GM23338 (cell line): ENCODE data around the gene GPR25. TPM values are rescaled to one million over a fixed set of nuclear protein-coding genes. Genes with fewer than 3 reads are reported as not detected.

ENCODE experiments used
- ATAC-seq: fragments of 200-7000 bp; cut with Tn5 transposase; 3 replicates; pipeline ENCODE4 v1.9.1; 2020
- DNase-seq: peaks from one replicate; pipeline ENCODE4 v3.0.0-alpha.2; 2015; ENCODE audit warnings: low spot score
- H2AFZ ChIP-seq: fragments of 200-600 bp; sonication (generic); 2 replicates; pipeline ENCODE4 v1.8.0; 2016; ENCODE audit warnings: antibody characterized with exemption, mild to moderate bottlenecking, moderate library complexity
- H3F3A ChIP-seq: fragments of 200-600 bp; sonication (generic); replicated peaks from 2 replicates; pipeline ENCODE4 v1.8.0; 2017; ENCODE audit warnings: antibody characterized with exemption, mixed run types, low read depth
- H3K27ac ChIP-seq: fragments of 200-600 bp; sonication (generic); 2 replicates; pipeline ENCODE4 v1.6.1; 2016; ENCODE audit warnings: low read depth
- H3K27me3 ChIP-seq: fragments of 200-600 bp; sonication (generic); 2 replicates; pipeline ENCODE4 v1.8.0; 2016; ENCODE audit warnings: mild to moderate bottlenecking, mixed run types, moderate library complexity; ENCODE audit not compliant: insufficient read depth
- H3K36me3 ChIP-seq: fragments of 200-600 bp; sonication (generic); 2 replicates; pipeline ENCODE4 v1.8.0; 2016; ENCODE audit warnings: mild to moderate bottlenecking; ENCODE audit not compliant: insufficient read depth
- H3K4me1 ChIP-seq: fragments of 200-600 bp; sonication (generic); 2 replicates; pipeline ENCODE4 v1.8.0; 2016; ENCODE audit warnings: mild to moderate bottlenecking, moderate library complexity; ENCODE audit not compliant: insufficient read depth
- H3K4me2 ChIP-seq: fragments of 200-600 bp; sonication (generic); 2 replicates; pipeline ENCODE4 v1.7.1; 2017; ENCODE audit warnings: mixed run types
- H3K4me3 ChIP-seq: fragments of 200-600 bp; sonication (generic); 2 replicates; pipeline ENCODE4 v1.6.1; 2016; ENCODE audit warnings: mixed run types
- H3K79me2 ChIP-seq: fragments of 200-600 bp; sonication (generic); replicated peaks from 2 replicates; pipeline ENCODE4 v1.8.0; 2017; ENCODE audit warnings: mild to moderate bottlenecking; ENCODE audit not compliant: insufficient read depth
- H3K9me2 ChIP-seq: fragments of 200-600 bp; sonication (generic); 2 replicates; pipeline ENCODE4 v1.8.0; 2017; ENCODE audit not compliant: insufficient read depth
- H4K20me1 ChIP-seq: fragments of 200-600 bp; sonication (generic); replicated peaks from 2 replicates; pipeline ENCODE4 v1.8.0; 2017; ENCODE audit warnings: mild to moderate bottlenecking; ENCODE audit not compliant: insufficient read depth
- H3K27ac Mint-ChIP-seq: 2 replicates; pipeline ENCODE4 v1.8.0; 2020; ENCODE audit warnings: inconsistent platforms, mild to moderate bottlenecking, moderate library complexity, mixed read lengths
- H3K27me3 Mint-ChIP-seq: 3 replicates; pipeline ENCODE4 v1.8.0; 2022; ENCODE audit warnings: low read depth, mild to moderate bottlenecking, moderate library complexity, mixed read lengths, inconsistent platforms; ENCODE audit not compliant: insufficient read depth, poor library complexity
- H3K36me3 Mint-ChIP-seq: 3 replicates; pipeline ENCODE4 v1.8.0; 2021; ENCODE audit warnings: low read depth, mild to moderate bottlenecking, inconsistent platforms, moderate library complexity, mixed read lengths
- H3K4me1 Mint-ChIP-seq: 3 replicates; pipeline ENCODE4 v1.8.0; 2020; ENCODE audit warnings: mild to moderate bottlenecking, inconsistent platforms, mixed read lengths
- H3K4me3 Mint-ChIP-seq: 3 replicates; pipeline ENCODE4 v1.8.0; 2021; ENCODE audit warnings: moderate library complexity, mild to moderate bottlenecking, inconsistent platforms, mixed read lengths
- H3K9me3 Mint-ChIP-seq: 3 replicates; pipeline ENCODE4 v1.8.0; 2020; ENCODE audit warnings: moderate library complexity, mild to moderate bottlenecking, inconsistent platforms, mixed read lengths
- CREB1 ChIP-seq: fragments of 250-450 bp; sonication (Bioruptor Pico); IDR thresholded peaks from 2 replicates; pipeline ENCODE4 v1.5.0; 2020; ENCODE audit warnings: low read depth, mild to moderate bottlenecking, moderate library complexity
- EZH2phosphoT487 ChIP-seq: fragments of 200-600 bp; sonication (generic); IDR thresholded peaks from one replicate; pipeline ENCODE4 v1.8.1; 2018; ENCODE audit warnings: antibody characterized with exemption; ENCODE audit not compliant: unreplicated experiment
- JUNB ChIP-seq: IDR thresholded peaks from one replicate; pipeline ENCODE4 v1.6.1; 2016; ENCODE audit warnings: antibody characterized with exemption; ENCODE audit not compliant: unreplicated experiment
- NANOG ChIP-seq: IDR thresholded peaks from 2 replicates; pipeline ENCODE4 v1.6.1; 2016; ENCODE audit warnings: antibody characterized with exemption, borderline replicate concordance
- POLR2AphosphoS5 ChIP-seq: IDR thresholded peaks from 2 replicates; pipeline ENCODE4 v1.6.1; 2016; ENCODE audit warnings: antibody characterized with exemption, low read depth
- REST ChIP-seq: IDR thresholded peaks from one replicate; pipeline ENCODE4 v1.6.1; 2018; ENCODE audit warnings: antibody characterized with exemption; ENCODE audit not compliant: unreplicated experiment
- STAT1 ChIP-seq: IDR thresholded peaks from one replicate; pipeline ENCODE4 v1.6.1; 2016; ENCODE audit warnings: antibody characterized with exemption; ENCODE audit not compliant: unreplicated experiment
- ZNF114 ChIP-seq: fragments of 250-450 bp; sonication (Bioruptor Pico); IDR thresholded peaks from 2 replicates; pipeline ENCODE4 v1.5.0; 2020; ENCODE audit warnings: mild to moderate bottlenecking, moderate library complexity
- ZNF331 ChIP-seq: fragments of 250-450 bp; sonication (Bioruptor Pico); IDR thresholded peaks from 2 replicates; pipeline ENCODE4 v1.5.0; 2020; ENCODE audit warnings: low read depth, mild to moderate bottlenecking, moderate library complexity
- ZNF462 ChIP-seq: fragments of 250-450 bp; sonication (Bioruptor Pico); IDR thresholded peaks from 2 replicates; pipeline ENCODE4 v1.5.0; 2020; ENCODE audit warnings: mild to moderate bottlenecking, moderate library complexity
- polyA plus RNA-seq: library from polyadenylated mRNA; unstranded; fragments of >200 nt; fragmentation: Nextera tagmentation; extraction: Ambion mirVana; gene quantifications from 2 replicates; pipeline ENCODE4 v1.2.1, GENCODE V29; 2016
- total RNA-seq: library from RNA; depleted of rRNA; stranded (reverse); fragments of >200 nt; shearing (Covaris generic); gene quantifications from 2 replicates; pipeline ENCODE4 v1.2.3, GENCODE V29; 2014

GPR25 gene
- total and polyA plus RNA-seq, 2 experiments from 2014 or later = not detected

- H3K4me1 Mint-ChIP-seq = peaks cover 8% of the 10 kb centered on the region; the same call in 2 of the 3 replicates
- Histone ChIP-seq H3K27ac (0 out of 2 replicates have a peak overlapping the region, but pooled peaks have one; percentile 67), H3K4me1 (0 out of 2 replicates have a peak, but pooled peaks cover 5% of the 10 kb centered on the region), H3K79me2 (no peaks in the 10 kb centered on the region), H3K4me3 (no peak overlapping the region), H2AFZ (no peak overlapping the region), H3K4me2 (no peak overlapping the region), H3K9me2 (no peaks in the 10 kb centered on the region), H3F3A (no peaks in the 10 kb centered on the region), H3K27me3 (no peaks in the 10 kb centered on the region), H3K36me3 (peaks cover 11% of the 10 kb centered on the region; the same call in 1 of the 2 replicates), H4K20me1 (no peaks in the 10 kb centered on the region)
- no peaks in the 10 kb centered on the region for H3K9me3 Mint-ChIP-seq
- no peak for ATAC-seq
- no peak for TF ChIP-seq ZNF331
- TF ChIP-seq CREB1 (CRISPR knock-in tag) = no peak
- TF ChIP-seq JUNB = no peak
- no peak for TF ChIP-seq STAT1
- no peaks in the 10 kb centered on the region for H3K27me3 Mint-ChIP-seq
- H3K36me3 Mint-ChIP-seq = peaks cover 28% of the 10 kb centered on the region
- no peak overlapping the region for H3K4me3 Mint-ChIP-seq
- no peak for DNase-seq
- peak overlapping the region; percentile 75; the same call in 1 of the 2 replicates for H3K27ac Mint-ChIP-seq
These were observed 27.4 kb upstream of the GPR25 start for GRCh38 chr1:200845360-200845759.

GRCh38 chr1:200846398-200846797 lies 26.4 kb upstream of the GPR25 start:
- H3K27me3 ChIP-seq = no peaks in the 10 kb centered on the region
- H3K27me3 Mint-ChIP-seq = no peaks in the 10 kb centered on the region
- H3K4me1 Mint-ChIP-seq = peaks cover 8% of the 10 kb centered on the region; the same call in 2 of the 3 replicates
- H3K4me3 ChIP-seq = no peak overlapping the region
- no peaks in the 10 kb centered on the region for H4K20me1 ChIP-seq
- ATAC-seq (no peak), DNase-seq (no peak)
- H3K27ac Mint-ChIP-seq = peak overlapping the region; percentile 58; the same call in 1 of the 2 replicates
- no peaks in the 10 kb centered on the region for H3K9me3 Mint-ChIP-seq
- H3K4me3 Mint-ChIP-seq = no peak overlapping the region
- 0 out of 2 replicates have a peak, but pooled peaks cover 5% of the 10 kb centered on the region for H3K4me1 ChIP-seq
- peaks cover 11% of the 10 kb centered on the region; the same call in 1 of the 2 replicates for H3K36me3 ChIP-seq
- H3K9me2 ChIP-seq = no peaks in the 10 kb centered on the region
- peaks cover 28% of the 10 kb centered on the region for H3K36me3 Mint-ChIP-seq
- H3K27ac ChIP-seq = no peak overlapping the region
- no peaks in the 10 kb centered on the region for H3F3A ChIP-seq
- no peaks in the 10 kb centered on the region for H3K79me2 ChIP-seq
- H2AFZ ChIP-seq = no peak overlapping the region
- no peak overlapping the region for H3K4me2 ChIP-seq
- TF ChIP-seq CREB1 (CRISPR knock-in tag) = no peak
- TF ChIP-seq REST = no peak
- no peak for TF ChIP-seq ZNF462 (CRISPR knock-in tag)
- no peak for TF ChIP-seq NANOG
- no peak for TF ChIP-seq ZNF114 (CRISPR knock-in tag)
- no peak for TF ChIP-seq STAT1
- no peak for TF ChIP-seq JUNB
- TF ChIP-seq POLR2AphosphoS5 = no peak
- TF ChIP-seq ZNF331 = no peak
- no peak for TF ChIP-seq EZH2phosphoT487
